Upper lobe of right lung (tissue), 1 donor: Measurements from ENCODE around the gene PLCB1. TPM values are rescaled to one million over a fixed set of nuclear protein-coding genes. Genes with fewer than 3 reads are reported as not detected.

Experiments used
- ATAC-seq: fragments of 200-7000 bp; cut with Tn5 transposase; one replicate; pipeline ENCODE4 v1.9.1; 2020; ENCODE audit warnings: mild to moderate bottlenecking, moderate library complexity
- DNase-seq: peaks from one replicate; pipeline ENCODE4 v3.0.0-alpha.2; 2020
- H3K27ac ChIP-seq: fragments of 200-600 bp; one replicate; pipeline ENCODE4 v1.8.0; 2022
- H3K27me3 ChIP-seq: fragments of 200-600 bp; one replicate; pipeline ENCODE4 v1.8.0; 2022; ENCODE audit warnings: mild to moderate bottlenecking
- H3K36me3 ChIP-seq: fragments of 200-600 bp; one replicate; pipeline ENCODE4 v1.8.0; 2022
- H3K4me1 ChIP-seq: fragments of 200-600 bp; one replicate; pipeline ENCODE4 v1.8.0; 2022
- H3K4me3 ChIP-seq: fragments of 200-600 bp; one replicate; pipeline ENCODE4 v1.8.0; 2022; ENCODE audit warnings: mild to moderate bottlenecking
- H3K9me3 ChIP-seq: fragments of 200-600 bp; one replicate; pipeline ENCODE4 v1.8.0; 2022
- intact Hi-C: fragments of 100-400 bp; cut with DNase I; formaldehyde crosslinking; loops from one replicate; pipeline ENCODE4 v1.11.0; 2022
- total RNA-seq: library from RNA; stranded (reverse); fragmentation: NEBNext Ultra II Directional; extraction: Animal tissue kit (Norgen Biotek cat#: 25700); gene quantifications from one replicate; pipeline ENCODE4 v1.2.1, GENCODE V29; 2021
- TF ChIP-seq, protein P1 (sequence below): fragments of 200-600 bp; IDR thresholded peaks from one replicate; pipeline ENCODE4 v1.8.0; 2022; ENCODE audit warnings: antibody characterized with exemption
- donor health status: DM: no; HTN: yes; CAD: no; lungs with severe emphysema.

Gene PLCB1
- total RNA-seq, 1 donor from 2014 or later: 12.4 TPM

DNA sequence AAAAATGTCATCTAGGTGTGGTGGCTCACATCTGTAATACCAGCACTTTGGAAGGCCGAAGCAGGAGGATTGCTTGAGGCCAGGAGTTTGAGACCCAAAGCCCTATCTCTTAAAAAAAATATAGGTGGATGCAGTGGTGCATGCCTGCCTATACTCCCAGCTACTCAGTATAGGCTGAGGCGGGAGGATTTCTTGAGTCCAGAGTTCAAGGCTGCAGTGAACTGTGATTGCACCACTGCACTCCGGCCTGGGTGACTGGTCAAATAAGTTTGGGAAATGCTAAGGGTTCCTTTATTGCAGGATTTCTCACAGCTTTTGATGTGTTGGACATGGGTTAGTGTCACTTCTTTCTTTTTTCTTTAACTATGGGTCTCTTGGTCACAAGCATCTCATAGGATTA, 261.3 kb downstream of the PLCB1 start:
- H3K36me3 ChIP-seq: no peaks in the 10 kb centered on the region
- DNase-seq: no peak
- H3K9me3 ChIP-seq: no peaks in the 10 kb centered on the region
- TF ChIP-seq, protein P1, sequence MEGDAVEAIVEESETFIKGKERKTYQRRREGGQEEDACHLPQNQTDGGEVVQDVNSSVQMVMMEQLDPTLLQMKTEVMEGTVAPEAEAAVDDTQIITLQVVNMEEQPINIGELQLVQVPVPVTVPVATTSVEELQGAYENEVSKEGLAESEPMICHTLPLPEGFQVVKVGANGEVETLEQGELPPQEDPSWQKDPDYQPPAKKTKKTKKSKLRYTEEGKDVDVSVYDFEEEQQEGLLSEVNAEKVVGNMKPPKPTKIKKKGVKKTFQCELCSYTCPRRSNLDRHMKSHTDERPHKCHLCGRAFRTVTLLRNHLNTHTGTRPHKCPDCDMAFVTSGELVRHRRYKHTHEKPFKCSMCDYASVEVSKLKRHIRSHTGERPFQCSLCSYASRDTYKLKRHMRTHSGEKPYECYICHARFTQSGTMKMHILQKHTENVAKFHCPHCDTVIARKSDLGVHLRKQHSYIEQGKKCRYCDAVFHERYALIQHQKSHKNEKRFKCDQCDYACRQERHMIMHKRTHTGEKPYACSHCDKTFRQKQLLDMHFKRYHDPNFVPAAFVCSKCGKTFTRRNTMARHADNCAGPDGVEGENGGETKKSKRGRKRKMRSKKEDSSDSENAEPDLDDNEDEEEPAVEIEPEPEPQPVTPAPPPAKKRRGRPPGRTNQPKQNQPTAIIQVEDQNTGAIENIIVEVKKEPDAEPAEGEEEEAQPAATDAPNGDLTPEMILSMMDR: no peak
- intact Hi-C loops: no loop called here
- no peaks in the 10 kb centered on the region for H3K27me3 ChIP-seq
- H3K4me1 ChIP-seq: peaks cover 3% of the 10 kb centered on the region
- no peak overlapping the region for H3K27ac ChIP-seq
- peak; percentile 26 for ATAC-seq
- no peak overlapping the region for H3K4me3 ChIP-seq

GRCh38 chr20:8394308-8394945, 262.4 kb downstream of the PLCB1 start:
- TF ChIP-seq, protein P1: no peak
- ATAC-seq (peak; percentile 86), DNase-seq (no peak)
- Histone ChIP-seq H3K4me3 (no peak overlapping the region), H3K36me3 (no peaks in the 10 kb centered on the region), H3K4me1 (peaks cover 3% of the 10 kb centered on the region), H3K27ac (no peak overlapping the region), H3K9me3 (no peaks in the 10 kb centered on the region), H3K27me3 (no peaks in the 10 kb centered on the region)
- intact Hi-C loops: no loop called here

DNA sequence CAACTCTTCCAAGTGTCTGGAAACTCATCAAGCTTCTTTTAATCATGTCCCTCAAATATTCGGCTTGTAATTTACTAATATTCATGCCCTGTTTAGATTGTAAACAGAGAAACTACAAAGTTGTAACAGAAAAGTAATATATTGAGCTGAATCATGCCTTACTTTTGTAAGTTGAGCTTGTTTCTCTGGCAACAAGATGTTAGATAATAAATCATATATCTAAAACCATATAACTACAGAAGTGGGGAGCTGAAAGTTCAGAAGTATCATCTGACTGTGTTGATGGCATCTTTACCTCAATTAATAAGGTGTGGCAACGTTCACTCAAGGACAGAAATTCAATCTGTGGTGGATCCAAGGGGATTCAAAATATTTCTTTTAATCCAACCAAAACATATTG, 263.9 kb downstream of the PLCB1 start:
- Histone ChIP-seq H3K36me3 (no peaks in the 10 kb centered on the region), H3K9me3 (no peaks in the 10 kb centered on the region), H3K4me1 (peaks cover 3% of the 10 kb centered on the region), H3K27me3 (no peaks in the 10 kb centered on the region), H3K4me3 (no peak overlapping the region), H3K27ac (no peak overlapping the region)
- TF ChIP-seq, protein P1: no peak
- no peak for DNase-seq
- intact Hi-C loops: no loop called here
- no peak for ATAC-seq

GRCh38 chr20:8398263-8399051, 266.4 kb downstream of the PLCB1 start:
- Histone ChIP-seq H3K4me1 (peaks cover 3% of the 10 kb centered on the region), H3K36me3 (no peaks in the 10 kb centered on the region), H3K27me3 (no peaks in the 10 kb centered on the region), H3K27ac (no peak overlapping the region), H3K4me3 (no peak overlapping the region), H3K9me3 (no peaks in the 10 kb centered on the region)
- DNase-seq (no peak), ATAC-seq (no peak)
- intact Hi-C loops: no loop called here
- TF ChIP-seq, protein P1: no peak

DNA sequence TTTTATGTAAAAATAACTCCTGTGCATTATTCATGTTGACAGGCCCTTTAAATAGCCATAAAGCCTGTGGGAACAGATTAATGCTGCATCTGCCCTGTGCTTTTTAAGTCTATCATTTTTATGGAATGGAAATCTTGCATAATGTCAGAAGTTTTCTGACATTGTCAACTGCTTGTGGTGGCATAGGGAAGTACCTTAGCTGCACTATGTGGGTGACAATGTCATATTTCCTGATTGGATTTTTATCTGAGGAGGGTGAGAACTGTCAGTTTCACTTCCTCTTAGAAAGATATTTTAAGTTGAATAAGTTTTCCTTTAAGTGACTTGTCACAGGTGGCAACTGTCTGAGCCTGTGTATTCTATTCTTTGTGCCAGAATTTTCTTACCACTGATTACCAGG, 267.9 kb downstream of the PLCB1 start:
- TF ChIP-seq, protein P1: no peak
- no peaks in the 10 kb centered on the region for H3K36me3 ChIP-seq
- intact Hi-C loops: no loop called here
- DNase-seq: no peak
- H3K27me3 ChIP-seq: no peaks in the 10 kb centered on the region
- no peak overlapping the region for H3K4me3 ChIP-seq
- H3K4me1 ChIP-seq: no peaks in the 10 kb centered on the region
- no peaks in the 10 kb centered on the region for H3K9me3 ChIP-seq
- no peak overlapping the region for H3K27ac ChIP-seq
- ATAC-seq: peak; percentile 82
